Activated CD4-positive, alpha-beta memory T cell treated with anti-CD3 and anti-CD28 coated beads for 36 hours (primary cell): ENCODE results near the gene NPM3. TPM values are rescaled to one million over a fixed set of nuclear protein-coding genes. Genes with fewer than 3 reads are reported as not detected.

Source experiments
- CTCF ChIA-PET: fragments of 350-600 bp; sonication (Branson Sonifier 250); formaldehyde crosslinking; loops from one replicate; lab custom pipeline; 2021; ENCODE audit warnings: antibody characterized with exemption, inconsistent platforms; lab: Charles Lee
- POLR2A ChIA-PET: fragments of 350-600 bp; sonication (Branson Sonifier 250); formaldehyde crosslinking; loops from one replicate; lab custom pipeline; 2021; ENCODE audit warnings: antibody characterized with exemption; lab: Charles Lee
- DNase-seq: peaks from one replicate; pipeline ENCODE4 v3.0.0-alpha.2; 2020
- H3K27ac Mint-ChIP-seq: one replicate; pipeline ENCODE4 v1.8.0; 2021; ENCODE audit warnings: mixed read lengths
- H3K27me3 Mint-ChIP-seq: one replicate; pipeline ENCODE4 v1.8.0; 2021; ENCODE audit warnings: mixed read lengths
- H3K36me3 Mint-ChIP-seq: one replicate; pipeline ENCODE4 v1.8.0; 2021; ENCODE audit warnings: mixed read lengths
- H3K4me1 Mint-ChIP-seq: one replicate; pipeline ENCODE4 v1.8.0; 2021; ENCODE audit warnings: low read depth, mixed read lengths
- H3K4me3 Mint-ChIP-seq: one replicate; pipeline ENCODE4 v1.8.0; 2021; ENCODE audit warnings: mild to moderate bottlenecking, mixed read lengths
- H3K9me3 Mint-ChIP-seq: one replicate; pipeline ENCODE4 v1.8.0; 2021; ENCODE audit warnings: mixed read lengths
- intact Hi-C: fragments of 100-400 bp; cut with micrococcal nuclease; formaldehyde crosslinking; loops from one replicate; pipeline ENCODE4 v1.15.1; 2023
- total RNA-seq, 2 experiments: library from RNA; stranded (reverse); gene quantifications; one replicate each; pipeline ENCODE4 v1.2.3, GENCODE V29; 2021

NPM3 gene, protein sequence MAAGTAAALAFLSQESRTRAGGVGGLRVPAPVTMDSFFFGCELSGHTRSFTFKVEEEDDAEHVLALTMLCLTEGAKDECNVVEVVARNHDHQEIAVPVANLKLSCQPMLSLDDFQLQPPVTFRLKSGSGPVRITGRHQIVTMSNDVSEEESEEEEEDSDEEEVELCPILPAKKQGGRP
- total RNA-seq: 100 to 1,000 TPM; 168 to 172 TPM

GRCh38 chr10:101782811-101783735 lies at the start of gene NPM3:
Gene NPM3 (minus strand): TSS chr10:101783446. CDS start chr10:101783390, 56 bp downstream.
- peak within 1 kb of the TSS; percentile 83 for H3K27ac Mint-ChIP-seq
- peaks cover 28% of the 10 kb centered on the region for H3K36me3 Mint-ChIP-seq

GRCh38 chr10:101832325-101832771 lies 49.1 kb upstream of the NPM3 start:
- H3K4me1 Mint-ChIP-seq: peaks cover 59% of the 10 kb centered on the region
- H3K9me3 Mint-ChIP-seq: no peaks in the 10 kb centered on the region
- ChIA-PET POLR2A (interaction anchor here (0.6 to 2.7 kb wide), 2 partner anchors 14 to 242 kb away, joined by 3 to 15 read pairs; partner anchors contain the start of gene OGA), CTCF (interaction anchor here (0.9 to 3.5 kb wide), 5 partner anchors 8 to 14 kb away, joined by 3 to 22 read pairs (median 5); partner anchors contain the start of genes KCNIP2 and OGA)
- no peaks in the 10 kb centered on the region for H3K36me3 Mint-ChIP-seq
- peak overlapping the region; percentile 86 for H3K27ac Mint-ChIP-seq
- no peak overlapping the region for H3K4me3 Mint-ChIP-seq
- DNase-seq: no peak
- intact Hi-C loops: loop anchor here (5.0 kb wide), 1 partner anchor 300 kb away; the partner anchor contains the start of gene PPRC1
- H3K27me3 Mint-ChIP-seq: no peaks in the 10 kb centered on the region

More at GRCh38 chr10:101782811-101783735, at the start of gene NPM3:
- Mint-ChIP-seq H3K4me3 (peak within 1 kb of the TSS; percentile 98), H3K4me1 (peaks cover 67% of the 10 kb centered on the region), H3K9me3 (no peaks in the 10 kb centered on the region), H3K27me3 (peaks cover 10% of the 10 kb centered on the region)
- POLR2A ChIA-PET: interaction anchor here (0.6 to 3.1 kb wide), 7 partner anchors 9 to 180 kb away, joined by 3 to 18 read pairs (median 6); partner anchors contain the start of gene OGA
- peak; percentile 92 for DNase-seq
- CTCF ChIA-PET: interaction anchor here (0.5 to 10.2 kb wide), 19 partner anchors 10 to 752 kb away, joined by 3 to 197 read pairs (median 5); partner anchors contain the start of genes BTRC, DPCD, OGA and PDZD7
- intact Hi-C loops: loop anchor here (2.0 to 5.0 kb wide), 6 partner anchors 36 to 556 kb away; partner anchors contain the start of genes DPCD, LBX1, OGA and POLL

- intact Hi-C loops: loop anchor here (1.0 to 5.0 kb wide), 3 partner anchors 12 to 301 kb away; partner anchors contain the start of gene PPRC1
- Mint-ChIP-seq H3K27ac (peak overlapping the region; percentile 86), H3K4me3 (peak overlapping the region; percentile 75), H3K27me3 (no peaks in the 10 kb centered on the region), H3K4me1 (peaks cover 57% of the 10 kb centered on the region), H3K9me3 (no peaks in the 10 kb centered on the region), H3K36me3 (no peaks in the 10 kb centered on the region)
- ChIA-PET CTCF (interaction anchor here (3.5 kb wide), 1 partner anchor 9 kb away, joined by 22 read pairs; no protein-coding TSS in a partner anchor), POLR2A (interaction anchor here (2.7 kb wide), 1 partner anchor 13 kb away, joined by 15 read pairs; the partner anchor contains the start of gene OGA)
- no peak for DNase-seq
These were observed 48.0 kb upstream of the NPM3 start for GRCh38 chr10:101831169-101831811.

DNA sequence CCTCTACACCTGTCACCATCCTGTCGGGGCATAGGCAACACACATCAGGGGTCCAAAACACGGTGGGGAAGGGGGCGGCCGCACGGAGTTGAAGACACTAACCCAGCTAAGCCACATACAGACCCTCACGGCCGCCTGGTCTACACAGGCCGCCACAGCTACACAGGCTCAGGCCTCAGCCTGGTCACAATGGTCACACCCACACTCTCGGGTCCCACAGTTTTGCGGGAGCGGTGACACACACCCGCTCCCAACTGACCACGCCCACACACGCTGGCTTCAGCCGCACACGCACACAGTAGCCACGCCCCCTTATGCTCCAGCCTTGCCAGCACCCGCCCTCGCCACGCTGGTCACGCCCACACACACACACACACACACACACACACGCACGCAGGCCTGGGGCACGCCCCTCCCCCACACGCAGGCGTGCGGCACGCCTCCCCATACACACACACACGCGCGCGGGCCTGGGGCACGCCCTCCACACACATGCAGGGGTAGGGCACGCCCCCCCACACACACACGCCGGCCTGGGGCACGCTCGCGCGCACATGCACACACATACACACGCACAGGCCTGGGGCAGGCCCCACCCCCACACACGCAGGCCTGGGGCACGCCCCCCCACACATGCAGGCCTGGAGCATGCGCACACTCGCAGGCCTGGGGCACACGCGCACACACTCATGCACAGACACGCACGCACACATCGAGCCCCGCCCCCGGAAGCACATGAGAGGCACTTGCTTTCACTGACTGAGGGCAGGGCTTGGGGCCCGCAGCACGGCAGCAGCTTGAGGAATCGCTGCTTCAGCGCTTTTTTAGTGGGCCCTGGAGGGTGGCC lies 47.3 kb upstream of the NPM3 start:
- peak; percentile 93 for DNase-seq
- H3K27ac Mint-ChIP-seq: peak overlapping the region; percentile 86
- no peaks in the 10 kb centered on the region for H3K27me3 Mint-ChIP-seq
- H3K36me3 Mint-ChIP-seq: no peaks in the 10 kb centered on the region
- no peaks in the 10 kb centered on the region for H3K9me3 Mint-ChIP-seq
- intact Hi-C loops: loop anchor here (1.0 to 5.0 kb wide), 3 partner anchors 11 to 302 kb away; partner anchors contain the start of gene PPRC1
- peaks cover 52% of the 10 kb centered on the region for H3K4me1 Mint-ChIP-seq
- CTCF ChIA-PET: interaction anchor here (1.3 to 3.5 kb wide), 2 partner anchors 10 to 12 kb away, joined by 3 to 22 read pairs; partner anchors contain the start of gene OGA
- peak overlapping the region; percentile 75 for H3K4me3 Mint-ChIP-seq
- POLR2A ChIA-PET: interaction anchor here (1.4 to 3.9 kb wide), 3 partner anchors 11 to 12 kb away, joined by 6 to 40 read pairs (median 15); partner anchors contain the start of gene OGA

- peaks cover 46% of the 10 kb centered on the region for H3K4me1 Mint-ChIP-seq
- intact Hi-C loops: loop anchor here (2.0 to 5.0 kb wide), 2 partner anchors 287 to 303 kb away; partner anchors contain the start of gene PPRC1
- H3K4me3 Mint-ChIP-seq: peak overlapping the region; percentile 75
- peak overlapping the region; percentile 86 for H3K27ac Mint-ChIP-seq
- ChIA-PET POLR2A (interaction anchor here (1.4 to 3.9 kb wide), 2 partner anchors 11 kb away, joined by 6 to 40 read pairs; partner anchors contain the start of gene OGA), CTCF (interaction anchor here (1.3 to 3.5 kb wide), 2 partner anchors 11 kb away, joined by 3 to 22 read pairs; partner anchors contain the start of gene OGA)
- DNase-seq: peak; percentile 76
- H3K9me3 Mint-ChIP-seq: no peaks in the 10 kb centered on the region
- H3K27me3 Mint-ChIP-seq: no peaks in the 10 kb centered on the region
- no peaks in the 10 kb centered on the region for H3K36me3 Mint-ChIP-seq
These were observed 46.5 kb upstream of the NPM3 start for GRCh38 chr10:101829561-101830315.

DNA sequence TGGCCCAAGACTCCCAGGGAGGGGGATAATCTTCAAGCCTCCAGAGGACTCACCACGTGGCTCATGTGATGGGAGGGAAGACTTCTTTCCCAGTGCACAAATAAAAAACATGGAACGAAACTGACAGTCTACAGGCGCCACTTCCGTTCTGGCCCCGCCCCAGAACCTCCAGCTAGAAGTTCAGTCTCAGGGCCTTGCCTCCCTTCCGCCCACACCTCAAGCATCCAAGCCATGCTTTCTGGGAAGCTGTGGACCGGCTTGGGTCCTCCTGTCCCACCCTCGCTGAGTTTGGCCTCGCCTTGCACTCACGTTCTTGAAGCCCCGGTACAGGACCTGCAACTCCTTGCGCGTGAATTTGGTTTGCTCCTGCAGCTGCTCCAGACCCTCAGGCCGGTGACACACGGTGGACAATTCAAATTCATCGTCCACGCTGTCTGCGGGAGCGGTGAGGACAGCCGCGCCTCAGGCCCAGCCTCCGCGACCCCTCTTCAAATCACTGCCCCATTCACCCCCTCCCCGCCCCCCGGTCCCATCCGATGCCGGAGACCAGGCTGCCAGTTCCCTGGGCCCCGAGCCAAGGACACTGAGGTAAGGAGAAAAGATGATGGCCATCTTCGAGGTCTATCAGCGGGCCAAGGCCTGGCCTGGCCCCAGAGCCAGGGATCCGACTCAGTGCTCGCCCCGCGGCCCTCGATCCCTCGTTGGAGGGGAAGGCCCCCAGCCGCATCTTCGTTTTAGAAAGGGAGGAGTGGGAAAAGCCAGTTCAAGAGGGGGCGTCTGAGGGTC lies 45.7 kb upstream of the NPM3 start:
- Mint-ChIP-seq H3K27ac (no peak overlapping the region), H3K4me3 (no peak overlapping the region), H3K4me1 (peaks cover 38% of the 10 kb centered on the region), H3K36me3 (no peaks in the 10 kb centered on the region), H3K27me3 (no peaks in the 10 kb centered on the region), H3K9me3 (no peaks in the 10 kb centered on the region)
- POLR2A ChIA-PET: interaction anchor here (1.4 to 3.9 kb wide), 2 partner anchors 10 to 12 kb away, joined by 6 to 40 read pairs; partner anchors contain the start of gene OGA
- intact Hi-C loops: no loop called here
- CTCF ChIA-PET: interaction anchor here (1.3 to 3.5 kb wide), 3 partner anchors 10 to 12 kb away, joined by 3 to 22 read pairs (median 16); partner anchors contain the start of gene OGA
- no peak for DNase-seq

GRCh38 chr10:101827919-101828600 lies 44.8 kb upstream of the NPM3 start:
- POLR2A ChIA-PET: interaction anchor here (3.9 kb wide), 1 partner anchor 9 kb away, joined by 40 read pairs; the partner anchor contains the start of gene OGA
- no peak overlapping the region for H3K27ac Mint-ChIP-seq
- intact Hi-C loops: no loop called here
- H3K36me3 Mint-ChIP-seq: no peaks in the 10 kb centered on the region
- H3K27me3 Mint-ChIP-seq: no peaks in the 10 kb centered on the region
- no peak overlapping the region for H3K4me3 Mint-ChIP-seq
- no peak for DNase-seq
- CTCF ChIA-PET: interaction anchor here (1.3 to 2.4 kb wide), 3 partner anchors 8 to 13 kb away, joined by 4 to 16 read pairs (median 8); partner anchors contain the start of gene OGA
- H3K9me3 Mint-ChIP-seq: no peaks in the 10 kb centered on the region
- peaks cover 30% of the 10 kb centered on the region for H3K4me1 Mint-ChIP-seq

DNA sequence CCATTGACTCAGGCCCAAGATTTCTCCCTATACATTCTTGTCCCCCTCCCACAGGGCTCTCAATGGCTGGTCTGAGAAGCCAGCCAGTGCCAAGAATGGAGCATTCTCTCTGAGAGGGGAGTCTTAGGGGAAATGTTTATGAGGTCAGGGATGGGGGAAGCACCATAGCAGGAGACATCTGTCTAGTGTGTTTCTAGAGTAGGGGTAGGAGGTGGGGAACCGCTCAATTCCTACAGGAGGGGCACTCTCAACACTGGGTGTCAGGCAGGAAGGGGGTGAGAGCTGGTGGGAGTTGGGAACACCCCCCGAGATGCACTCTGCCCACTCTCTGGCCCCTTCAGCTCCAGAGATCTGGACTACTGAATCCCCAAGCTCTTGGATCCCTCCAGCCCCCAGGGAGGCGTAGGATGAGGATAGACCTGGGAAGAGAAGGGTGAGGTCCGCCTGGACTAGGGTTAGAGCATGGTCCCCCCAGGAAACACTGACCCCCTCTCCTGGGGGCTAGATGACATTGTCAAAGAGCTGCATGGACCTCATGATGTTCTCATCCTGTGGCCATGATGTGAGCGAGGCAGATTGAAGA lies 43.7 kb upstream of the NPM3 start:
- DNase-seq: no peak
- Mint-ChIP-seq H3K4me1 (peaks cover 23% of the 10 kb centered on the region), H3K36me3 (no peaks in the 10 kb centered on the region), H3K27ac (no peak overlapping the region), H3K9me3 (no peaks in the 10 kb centered on the region), H3K4me3 (no peak overlapping the region), H3K27me3 (no peaks in the 10 kb centered on the region)
- CTCF ChIA-PET: interaction anchor here (1.3 to 2.4 kb wide), 3 partner anchors 8 to 14 kb away, joined by 4 to 16 read pairs (median 8); partner anchors contain the start of gene OGA
- POLR2A ChIA-PET: interaction anchor here (3.9 kb wide), 1 partner anchor 8 kb away, joined by 40 read pairs; the partner anchor contains the start of gene OGA
- intact Hi-C loops: no loop called here
